ENCODE results near the gene MZT1.
"Not testable (repeated sequence)": the region's sequence is repeated elsewhere in the genome, so short reads cannot be mapped to it uniquely, and the experiment has no call there.

MZT1 gene

DNA sequence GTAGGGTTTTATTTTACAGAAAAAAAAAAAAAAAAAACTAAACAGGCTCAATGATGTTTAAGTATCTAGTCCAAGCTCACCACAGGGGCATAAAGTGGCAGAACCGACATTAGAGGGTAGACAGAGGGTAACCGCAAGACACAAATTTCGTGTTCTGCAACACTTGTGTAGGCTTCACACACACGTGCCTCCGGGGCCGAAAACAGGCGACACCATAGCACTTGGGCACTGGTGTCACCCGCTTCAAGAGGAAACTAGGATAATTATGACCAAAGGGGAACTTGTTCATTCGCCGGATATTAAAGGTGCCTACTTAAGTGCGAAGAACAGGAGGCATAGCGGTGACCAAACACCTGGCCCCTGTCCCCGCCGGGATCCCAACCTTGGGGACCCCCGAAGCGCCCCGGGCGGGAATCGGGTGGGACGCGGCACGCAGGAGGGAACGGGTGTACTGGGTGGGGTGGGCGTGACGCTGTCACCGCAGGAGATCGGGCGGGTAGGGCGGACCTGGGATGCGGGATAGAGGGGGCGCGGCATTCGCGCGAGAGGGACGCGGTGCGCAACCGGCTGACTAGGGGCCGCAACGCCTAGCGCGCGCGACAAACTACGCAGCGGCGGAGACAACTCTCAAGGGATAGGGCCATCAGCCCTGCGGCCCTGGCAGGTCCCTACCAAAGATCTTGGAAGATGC is 558 bp downstream of the MZT1 start:
- no peak for TF ChIP-seq TAF1 (IDR thresholded peaks at IDR 0.05; ENCODE audit: borderline replicate concordance, low read depth, low read length)
- TF ChIP-seq POLR2AphosphoS5 (IDR thresholded peaks at IDR 0.05; ENCODE audit: low read depth, low read length): no peak
- no peak for TF ChIP-seq POLR2A (IDR thresholded peaks at IDR 0.05; ENCODE audit: low read depth, low read length)
- DNase-seq (ENCODE audit: insufficient read length) (peak; percentile 22), FAIRE-seq (peak; percentile 9)

DNA sequence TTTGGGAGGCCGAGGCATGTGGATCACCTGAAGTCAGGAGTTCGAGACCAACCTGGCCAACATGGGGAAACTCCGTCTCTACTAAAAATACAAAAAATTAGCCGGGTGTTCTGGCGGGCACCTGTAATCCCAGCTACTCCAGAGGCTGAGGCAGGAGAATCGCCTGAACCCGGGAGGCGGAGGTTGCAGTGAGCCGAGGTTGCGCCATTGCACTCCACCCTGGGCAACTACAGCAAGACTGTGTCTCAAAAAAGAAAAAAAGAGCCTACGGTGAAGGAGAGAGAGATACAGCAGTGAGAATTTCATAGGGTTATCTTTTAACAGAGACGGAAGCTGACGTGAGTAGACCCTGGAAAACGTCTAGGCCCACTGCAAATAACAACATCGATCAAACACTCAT is 1.2 kb downstream of the MZT1 start:
- not testable (repeated sequence) for FAIRE-seq; DNase-seq (ENCODE audit: insufficient read length)

DNA sequence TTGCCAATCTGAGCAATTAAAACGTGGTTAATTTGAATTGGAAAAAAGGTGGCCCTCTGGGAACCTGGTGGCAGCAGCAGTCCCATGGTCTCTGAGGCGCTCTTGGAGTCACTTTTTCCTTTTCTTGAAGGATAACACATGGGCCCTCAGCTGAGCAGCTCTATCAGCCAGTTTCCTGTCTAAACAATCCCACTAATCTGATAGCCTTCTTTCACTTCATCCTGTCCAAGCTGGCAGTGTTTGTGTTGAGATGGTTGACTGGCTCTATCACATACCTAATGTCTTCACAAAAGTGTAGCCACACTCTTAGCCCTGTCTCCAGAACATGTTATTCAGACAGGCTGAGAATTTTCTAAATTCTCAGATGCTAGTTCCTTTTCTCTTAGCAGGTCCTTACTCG is 10.7 kb downstream of the MZT1 start:
- no peak for TF ChIP-seq POLR2AphosphoS5 (IDR thresholded peaks at IDR 0.05; ENCODE audit: low read depth, low read length)
- TF ChIP-seq POLR2A (IDR thresholded peaks at IDR 0.05; ENCODE audit: low read depth, low read length): no peak
- TF ChIP-seq TAF1 (IDR thresholded peaks at IDR 0.05; ENCODE audit: borderline replicate concordance, low read depth, low read length): no peak
- FAIRE-seq (no peak), DNase-seq (ENCODE audit: insufficient read length) (no peak)

DNA sequence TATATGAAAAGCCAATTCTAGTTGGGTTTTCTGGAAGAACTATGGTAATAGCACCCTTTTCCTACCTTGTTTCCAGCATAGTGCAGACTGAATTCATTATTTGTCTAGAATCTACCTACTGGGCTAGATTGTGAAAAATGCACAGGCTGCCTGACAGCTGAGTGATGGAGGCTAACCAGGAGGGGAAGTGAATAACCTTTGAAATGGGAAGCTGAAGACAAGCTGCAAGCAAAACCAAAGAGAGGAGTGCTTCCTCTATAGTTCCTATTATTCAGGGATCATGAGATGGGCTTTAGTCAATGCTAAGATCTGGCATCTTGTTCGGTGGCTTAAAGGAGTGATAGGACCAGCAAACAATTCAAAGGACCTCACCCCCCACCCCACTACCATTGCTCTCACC is 26.9 kb downstream of the MZT1 start:
- FAIRE-seq (no peak), DNase-seq (ENCODE audit: insufficient read length) (no peak)
- TF ChIP-seq POLR2AphosphoS5 (IDR thresholded peaks at IDR 0.05; ENCODE audit: low read depth, low read length) (no peak), POLR2A (IDR thresholded peaks at IDR 0.05; ENCODE audit: low read depth, low read length) (no peak), TAF1 (IDR thresholded peaks at IDR 0.05; ENCODE audit: borderline replicate concordance, low read depth, low read length) (no peak)

DNA sequence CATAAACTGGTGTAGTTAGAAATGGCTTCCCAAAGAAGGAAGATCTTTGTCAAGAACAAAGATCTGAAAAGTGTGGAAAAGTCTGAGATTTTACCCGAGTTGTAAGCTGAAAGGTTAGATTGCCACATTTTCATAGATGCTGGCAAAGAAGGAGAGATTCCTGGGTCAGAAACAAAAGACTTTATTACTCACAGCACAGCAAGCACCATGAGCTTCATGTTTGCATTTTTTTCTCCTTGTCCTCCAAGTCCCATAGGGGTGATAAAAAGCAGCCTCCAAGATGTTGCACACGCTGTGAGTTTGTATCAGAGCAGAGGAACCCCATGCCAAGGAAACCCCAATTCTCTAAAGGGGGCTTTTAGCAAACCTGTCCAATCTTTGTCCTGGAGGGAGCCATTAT is 29.3 kb downstream of the MZT1 start:
- no peak for FAIRE-seq
- no peak for TF ChIP-seq POLR2AphosphoS5 (IDR thresholded peaks at IDR 0.05; ENCODE audit: low read depth, low read length)
- no peak for TF ChIP-seq TAF1 (IDR thresholded peaks at IDR 0.05; ENCODE audit: borderline replicate concordance, low read depth, low read length)
- no peak for TF ChIP-seq POLR2A (IDR thresholded peaks at IDR 0.05; ENCODE audit: low read depth, low read length)
- no peak for DNase-seq (ENCODE audit: insufficient read length)

DNA sequence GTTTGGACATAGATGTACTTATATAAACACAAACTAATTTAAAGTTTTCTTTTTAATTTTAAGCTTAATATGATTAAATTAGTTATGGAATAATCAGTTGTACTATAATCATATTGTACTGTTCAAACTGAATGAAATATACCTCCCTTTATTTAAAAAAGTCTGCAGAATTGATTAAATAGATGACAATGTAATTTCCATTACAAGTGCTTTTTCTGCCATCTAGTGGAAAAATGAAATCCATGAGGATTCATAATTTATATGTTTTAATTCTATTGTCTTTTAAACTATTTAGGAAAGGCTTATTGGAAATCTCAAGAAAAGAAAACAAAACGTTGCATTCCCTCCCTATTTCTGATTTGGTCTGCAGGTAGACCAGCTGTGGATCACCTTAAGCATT is 30.9 kb downstream of the MZT1 start:
- DNase-seq (ENCODE audit: insufficient read length): no peak
- no peak for TF ChIP-seq POLR2AphosphoS5 (IDR thresholded peaks at IDR 0.05; ENCODE audit: low read depth, low read length)
- no peak for TF ChIP-seq POLR2A (IDR thresholded peaks at IDR 0.05; ENCODE audit: low read depth, low read length)
- no peak for TF ChIP-seq TAF1 (IDR thresholded peaks at IDR 0.05; ENCODE audit: borderline replicate concordance, low read depth, low read length)
- no peak for FAIRE-seq

DNA sequence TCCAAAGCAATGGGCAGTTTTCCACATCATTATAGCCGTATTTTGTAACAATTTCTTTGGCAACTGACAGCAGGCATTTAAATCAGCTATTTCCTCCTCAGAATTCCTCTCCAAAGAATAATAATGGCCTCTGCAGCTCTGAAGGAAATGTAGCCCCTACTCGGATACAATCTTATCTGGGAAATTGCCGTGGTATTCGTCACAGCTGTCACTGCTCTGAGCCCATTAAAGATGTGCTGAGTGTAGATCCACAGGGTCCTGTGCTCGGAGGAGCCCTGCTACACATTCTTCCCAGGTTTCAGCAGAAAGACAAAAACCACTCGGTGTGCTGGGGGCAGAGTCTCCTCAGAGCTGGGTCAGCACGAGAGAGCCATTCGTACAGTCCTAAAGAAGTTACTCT is 33.1 kb downstream of the MZT1 start:
- FAIRE-seq (no peak), DNase-seq (ENCODE audit: insufficient read length) (no peak)
- no peak for TF ChIP-seq POLR2A (IDR thresholded peaks at IDR 0.05; ENCODE audit: low read depth, low read length)
- TF ChIP-seq TAF1 (IDR thresholded peaks at IDR 0.05; ENCODE audit: borderline replicate concordance, low read depth, low read length): no peak
- TF ChIP-seq POLR2AphosphoS5 (IDR thresholded peaks at IDR 0.05; ENCODE audit: low read depth, low read length): no peak

DNA sequence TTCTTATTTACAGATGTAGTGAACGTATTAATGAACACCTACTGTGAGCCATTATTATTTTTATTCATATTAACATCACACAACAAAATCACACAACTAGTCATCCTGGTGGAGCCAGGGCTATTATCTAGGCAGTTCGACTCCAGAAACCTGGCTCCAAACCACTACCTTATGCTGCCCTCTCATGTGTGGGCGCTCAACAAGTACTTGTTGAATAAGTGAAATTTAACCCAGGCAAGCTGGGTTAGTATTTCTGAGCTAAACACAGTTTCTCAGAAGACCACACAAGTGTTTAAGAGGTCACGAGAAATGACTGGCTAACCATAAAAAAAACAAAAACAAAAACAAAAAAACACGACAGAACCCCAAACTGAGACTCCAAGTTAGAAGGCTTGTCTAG is 33.6 kb downstream of the MZT1 start:
- FAIRE-seq (no peak), DNase-seq (ENCODE audit: insufficient read length) (no peak)
- TF ChIP-seq POLR2A (IDR thresholded peaks at IDR 0.05; ENCODE audit: low read depth, low read length): no peak
- TF ChIP-seq TAF1 (IDR thresholded peaks at IDR 0.05; ENCODE audit: borderline replicate concordance, low read depth, low read length): no peak
- no peak for TF ChIP-seq POLR2AphosphoS5 (IDR thresholded peaks at IDR 0.05; ENCODE audit: low read depth, low read length)

DNA sequence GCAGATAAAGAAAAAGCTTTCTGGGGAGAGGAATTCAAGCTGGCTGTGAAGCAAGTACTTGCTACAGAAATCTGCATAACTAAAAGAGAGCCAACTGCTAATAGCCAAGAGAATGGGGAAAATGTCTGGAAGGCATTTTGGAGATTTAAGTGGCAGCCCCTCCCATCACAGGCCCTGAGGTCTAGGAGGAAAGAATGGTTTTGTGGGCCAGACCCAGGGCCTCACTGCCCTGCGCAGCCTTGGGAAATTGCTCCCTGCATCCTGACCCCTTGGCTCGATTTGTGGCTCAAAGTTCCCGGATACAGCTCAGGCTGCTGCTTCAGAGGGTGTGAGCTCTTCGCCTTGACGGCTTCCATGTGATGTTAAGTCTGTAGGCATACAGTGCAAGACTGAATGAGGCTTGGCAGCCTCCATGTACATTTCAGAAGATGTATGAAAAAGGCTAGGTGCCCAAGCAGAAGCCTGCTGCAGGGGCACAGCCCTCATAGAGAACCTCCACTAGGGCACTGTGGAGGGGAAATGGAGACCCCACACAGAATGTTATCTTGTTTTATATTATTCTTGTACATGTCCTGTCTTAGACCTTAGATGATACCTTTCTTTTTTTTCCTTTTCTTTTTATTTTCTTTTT is 34.4 kb downstream of the MZT1 start:
- FAIRE-seq (no peak), DNase-seq (ENCODE audit: insufficient read length) (no peak)
- TF ChIP-seq POLR2AphosphoS5 (IDR thresholded peaks at IDR 0.05; ENCODE audit: low read depth, low read length) (no peak), TAF1 (IDR thresholded peaks at IDR 0.05; ENCODE audit: borderline replicate concordance, low read depth, low read length) (no peak), POLR2A (IDR thresholded peaks at IDR 0.05; ENCODE audit: low read depth, low read length) (no peak)

DNA sequence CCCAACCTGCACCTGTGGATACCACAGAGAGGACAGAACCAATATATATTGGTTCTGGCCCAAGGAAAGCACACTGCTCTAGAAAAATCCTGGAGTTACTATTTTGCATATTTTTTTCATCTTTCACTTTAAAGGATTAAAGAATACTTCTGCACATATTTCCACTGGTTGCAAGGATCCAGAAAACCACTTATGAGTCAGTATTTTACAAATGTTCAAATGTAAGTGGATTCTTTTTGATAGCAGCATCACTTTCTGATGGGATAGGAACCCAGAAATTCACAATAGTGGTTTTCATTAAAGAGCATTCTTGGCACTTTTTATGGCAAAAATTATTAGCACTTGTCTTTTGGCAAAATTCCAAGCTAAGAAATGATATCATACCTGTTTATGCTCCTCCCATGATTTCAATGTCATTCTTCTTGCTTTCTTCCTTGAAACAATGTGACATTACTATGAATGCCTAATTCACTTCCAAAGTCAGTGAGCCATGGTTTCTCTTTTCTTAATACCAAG is 38.2 kb downstream of the MZT1 start:
- FAIRE-seq: no peak
- no peak for DNase-seq (ENCODE audit: insufficient read length)
- TF ChIP-seq POLR2A (IDR thresholded peaks at IDR 0.05; ENCODE audit: low read depth, low read length) (no peak), POLR2AphosphoS5 (IDR thresholded peaks at IDR 0.05; ENCODE audit: low read depth, low read length) (no peak)

DNA sequence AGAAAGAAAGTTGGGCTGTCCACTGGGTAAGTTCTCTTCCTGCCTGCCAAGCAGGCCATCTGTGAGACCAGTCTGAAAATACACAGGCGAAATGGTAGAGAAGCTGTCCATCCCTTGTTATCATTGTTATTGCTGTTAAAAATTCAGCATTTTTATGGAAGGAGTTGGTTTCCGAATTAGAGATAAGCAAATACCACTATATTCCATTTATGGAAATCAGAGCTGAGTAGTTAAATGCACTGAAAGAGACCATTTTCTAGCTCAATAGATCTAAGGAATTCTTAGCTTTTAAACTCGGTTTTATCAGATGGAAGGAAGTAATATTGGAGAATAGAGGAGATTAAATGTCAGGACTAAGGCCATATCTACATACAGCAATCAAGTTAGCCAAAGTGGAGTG is 40.7 kb downstream of the MZT1 start:
- DNase-seq (ENCODE audit: insufficient read length): no peak
- TF ChIP-seq POLR2AphosphoS5 (IDR thresholded peaks at IDR 0.05; ENCODE audit: low read depth, low read length) (no peak), TAF1 (IDR thresholded peaks at IDR 0.05; ENCODE audit: borderline replicate concordance, low read depth, low read length) (no peak), POLR2A (IDR thresholded peaks at IDR 0.05; ENCODE audit: low read depth, low read length) (no peak)
- no peak for FAIRE-seq

DNA sequence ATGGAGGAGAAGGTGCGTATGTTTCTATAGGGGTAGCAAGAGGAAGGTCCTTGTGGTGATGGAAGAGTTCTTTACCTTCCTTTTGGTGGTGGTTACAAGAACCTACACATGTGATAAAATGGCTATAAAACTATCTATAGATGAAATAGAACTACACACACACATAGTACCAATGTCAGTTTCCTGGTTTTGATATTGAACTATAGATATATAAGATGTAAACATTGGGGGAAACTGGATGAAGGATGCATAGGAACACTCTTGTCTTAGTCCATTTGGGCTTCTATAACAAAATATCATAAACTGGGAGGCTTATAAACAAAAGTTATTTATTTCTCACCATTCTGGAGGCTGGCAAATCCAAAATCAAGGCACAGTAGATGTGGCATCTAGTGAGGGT is 47.1 kb downstream of the MZT1 start:
- no peak for FAIRE-seq
- TF ChIP-seq POLR2A (IDR thresholded peaks at IDR 0.05; ENCODE audit: low read depth, low read length): no peak
- no peak for TF ChIP-seq POLR2AphosphoS5 (IDR thresholded peaks at IDR 0.05; ENCODE audit: low read depth, low read length)
- TF ChIP-seq TAF1 (IDR thresholded peaks at IDR 0.05; ENCODE audit: borderline replicate concordance, low read depth, low read length): no peak

More for the DNA sequence above, 47.1 kb downstream of the MZT1 start:
- DNase-seq (ENCODE audit: insufficient read length): no peak
